Fibroblast of lung (primary cell): ENCODE data around the gene PLEKHA6.

ENCODE experiments used
- EZH2 ChIP-seq: IDR thresholded peaks from 2 replicates; pipeline ENCODE4 v1.5.1; 2012; ENCODE audit warnings: low read length, control low read depth, mild to moderate bottlenecking; ENCODE audit errors: missing control alignments
- TF ChIP-seq, protein P1 (sequence below), 2 donors: IDR thresholded peaks in 1 of 2; conservative IDR thresholded peaks in 1 of 2; 1 replicate in 1 of 2; 2 replicates in 1 of 2; pipeline ENCODE4 v1.5.1; 2011 to 2012; ENCODE audit warnings: low read length in 2 of 2, control low read depth in 1 of 2, inconsistent platforms in 1 of 2, low read depth in 1 of 2, mild to moderate bottlenecking in 1 of 2

DNA sequence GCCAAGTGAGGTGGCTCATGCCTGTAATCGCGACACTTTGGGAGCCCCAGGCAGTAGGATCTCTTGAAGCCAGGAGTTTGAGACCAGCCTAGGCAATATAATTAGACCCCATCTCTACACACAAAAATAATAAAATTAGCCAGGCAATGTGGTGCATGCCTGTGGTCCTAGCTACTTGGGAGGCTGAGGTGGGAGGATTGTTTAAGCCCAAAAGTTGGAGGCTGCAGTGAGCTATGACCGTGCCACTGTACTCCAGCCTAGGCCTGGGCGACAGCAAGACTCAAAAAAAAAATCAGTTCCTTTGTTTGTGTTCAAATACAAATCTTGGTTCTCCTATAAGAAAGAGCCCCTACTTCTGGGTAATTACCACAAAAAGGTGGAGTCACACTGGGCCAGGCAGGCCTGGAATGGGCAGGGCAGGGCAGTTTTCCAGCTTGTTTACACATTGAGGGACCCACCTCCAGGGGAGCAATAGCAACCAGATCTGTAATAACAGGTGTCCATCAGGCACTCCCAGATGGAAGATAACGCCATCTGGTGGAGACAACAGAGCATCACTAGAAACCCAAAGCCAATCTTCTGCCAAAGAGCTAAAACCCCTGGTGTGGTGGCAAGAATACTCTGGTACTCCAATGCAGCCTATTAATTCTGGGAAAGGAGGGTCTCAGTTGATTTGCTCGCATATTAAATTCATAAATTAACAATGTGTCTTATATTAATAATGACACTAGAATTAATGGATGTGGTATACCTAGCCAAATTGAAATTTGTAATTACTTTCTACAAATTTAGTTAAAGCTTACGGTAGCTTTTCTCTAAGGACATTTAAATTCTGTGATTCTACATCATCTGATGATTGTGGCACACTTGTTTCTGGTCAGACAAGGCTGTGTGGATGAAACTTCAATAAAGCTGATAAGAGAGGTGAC is 38.7 kb upstream of the PLEKHA6 start:
- TF ChIP-seq, protein P1, sequence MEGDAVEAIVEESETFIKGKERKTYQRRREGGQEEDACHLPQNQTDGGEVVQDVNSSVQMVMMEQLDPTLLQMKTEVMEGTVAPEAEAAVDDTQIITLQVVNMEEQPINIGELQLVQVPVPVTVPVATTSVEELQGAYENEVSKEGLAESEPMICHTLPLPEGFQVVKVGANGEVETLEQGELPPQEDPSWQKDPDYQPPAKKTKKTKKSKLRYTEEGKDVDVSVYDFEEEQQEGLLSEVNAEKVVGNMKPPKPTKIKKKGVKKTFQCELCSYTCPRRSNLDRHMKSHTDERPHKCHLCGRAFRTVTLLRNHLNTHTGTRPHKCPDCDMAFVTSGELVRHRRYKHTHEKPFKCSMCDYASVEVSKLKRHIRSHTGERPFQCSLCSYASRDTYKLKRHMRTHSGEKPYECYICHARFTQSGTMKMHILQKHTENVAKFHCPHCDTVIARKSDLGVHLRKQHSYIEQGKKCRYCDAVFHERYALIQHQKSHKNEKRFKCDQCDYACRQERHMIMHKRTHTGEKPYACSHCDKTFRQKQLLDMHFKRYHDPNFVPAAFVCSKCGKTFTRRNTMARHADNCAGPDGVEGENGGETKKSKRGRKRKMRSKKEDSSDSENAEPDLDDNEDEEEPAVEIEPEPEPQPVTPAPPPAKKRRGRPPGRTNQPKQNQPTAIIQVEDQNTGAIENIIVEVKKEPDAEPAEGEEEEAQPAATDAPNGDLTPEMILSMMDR (conservative IDR thresholded peaks at IDR 0.05 in 1 of 2, IDR thresholded peaks at IDR 0.05 in 1 of 2; ENCODE audit: low read depth in 1 of 2, low read length in 2 of 2), result peak; percentile 76 to 82
- no peak for TF ChIP-seq EZH2
